GF-D8 (cell line): ENCODE results near the gene TSHZ3.

Experiments
- DNase-seq: peaks from one replicate; lab custom pipeline; 2025; lab: John Stamatoyannopoulos, UW

Gene TSHZ3, protein sequence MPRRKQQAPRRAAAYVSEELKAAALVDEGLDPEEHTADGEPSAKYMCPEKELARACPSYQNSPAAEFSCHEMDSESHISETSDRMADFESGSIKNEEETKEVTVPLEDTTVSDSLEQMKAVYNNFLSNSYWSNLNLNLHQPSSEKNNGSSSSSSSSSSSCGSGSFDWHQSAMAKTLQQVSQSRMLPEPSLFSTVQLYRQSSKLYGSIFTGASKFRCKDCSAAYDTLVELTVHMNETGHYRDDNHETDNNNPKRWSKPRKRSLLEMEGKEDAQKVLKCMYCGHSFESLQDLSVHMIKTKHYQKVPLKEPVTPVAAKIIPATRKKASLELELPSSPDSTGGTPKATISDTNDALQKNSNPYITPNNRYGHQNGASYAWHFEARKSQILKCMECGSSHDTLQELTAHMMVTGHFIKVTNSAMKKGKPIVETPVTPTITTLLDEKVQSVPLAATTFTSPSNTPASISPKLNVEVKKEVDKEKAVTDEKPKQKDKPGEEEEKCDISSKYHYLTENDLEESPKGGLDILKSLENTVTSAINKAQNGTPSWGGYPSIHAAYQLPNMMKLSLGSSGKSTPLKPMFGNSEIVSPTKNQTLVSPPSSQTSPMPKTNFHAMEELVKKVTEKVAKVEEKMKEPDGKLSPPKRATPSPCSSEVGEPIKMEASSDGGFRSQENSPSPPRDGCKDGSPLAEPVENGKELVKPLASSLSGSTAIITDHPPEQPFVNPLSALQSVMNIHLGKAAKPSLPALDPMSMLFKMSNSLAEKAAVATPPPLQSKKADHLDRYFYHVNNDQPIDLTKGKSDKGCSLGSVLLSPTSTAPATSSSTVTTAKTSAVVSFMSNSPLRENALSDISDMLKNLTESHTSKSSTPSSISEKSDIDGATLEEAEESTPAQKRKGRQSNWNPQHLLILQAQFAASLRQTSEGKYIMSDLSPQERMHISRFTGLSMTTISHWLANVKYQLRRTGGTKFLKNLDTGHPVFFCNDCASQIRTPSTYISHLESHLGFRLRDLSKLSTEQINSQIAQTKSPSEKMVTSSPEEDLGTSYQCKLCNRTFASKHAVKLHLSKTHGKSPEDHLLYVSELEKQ

DNA sequence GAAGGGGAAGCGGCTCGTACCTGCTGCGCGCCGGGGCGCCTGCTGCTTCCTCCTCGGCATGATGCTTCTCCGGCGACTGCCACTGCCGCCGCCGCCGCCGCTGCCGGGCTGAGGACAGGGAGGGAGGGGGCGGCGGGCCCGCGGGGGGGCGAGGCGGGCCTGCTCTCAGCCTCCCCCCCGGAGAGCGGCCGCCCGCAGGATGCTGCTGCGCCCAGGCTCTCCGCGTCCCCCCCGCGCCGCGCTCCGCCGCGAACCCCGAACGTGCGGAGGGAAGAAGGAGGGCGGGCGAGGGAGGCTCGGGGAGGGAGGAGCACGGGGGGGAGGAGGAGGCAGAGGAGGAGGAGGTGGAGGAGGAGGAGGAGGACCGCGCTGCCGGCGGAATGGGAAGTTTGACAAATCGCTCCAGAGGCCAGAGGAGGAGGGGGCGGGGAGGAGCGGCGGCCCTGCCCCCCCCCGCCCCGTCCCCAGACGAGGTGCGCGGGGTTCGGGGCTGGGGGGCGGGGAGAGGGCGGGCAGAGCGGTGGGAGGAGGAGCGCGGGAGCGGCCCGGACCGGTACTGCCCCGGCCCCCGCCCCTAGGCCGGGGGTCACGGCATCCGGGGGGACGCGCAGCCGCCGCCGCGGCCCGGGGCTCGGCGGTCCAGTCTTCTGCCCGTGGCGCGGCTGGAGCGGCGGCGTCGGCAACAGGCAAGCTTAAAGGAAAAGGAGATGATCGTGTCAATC is at the start of gene TSHZ3:
Gene TSHZ3, minus strand, starts transcription at position 277 of the 722 bp plus-strand sequence. Its CDS starts 217 bp downstream, at position 60.
- DNase-seq: no peak

DNA sequence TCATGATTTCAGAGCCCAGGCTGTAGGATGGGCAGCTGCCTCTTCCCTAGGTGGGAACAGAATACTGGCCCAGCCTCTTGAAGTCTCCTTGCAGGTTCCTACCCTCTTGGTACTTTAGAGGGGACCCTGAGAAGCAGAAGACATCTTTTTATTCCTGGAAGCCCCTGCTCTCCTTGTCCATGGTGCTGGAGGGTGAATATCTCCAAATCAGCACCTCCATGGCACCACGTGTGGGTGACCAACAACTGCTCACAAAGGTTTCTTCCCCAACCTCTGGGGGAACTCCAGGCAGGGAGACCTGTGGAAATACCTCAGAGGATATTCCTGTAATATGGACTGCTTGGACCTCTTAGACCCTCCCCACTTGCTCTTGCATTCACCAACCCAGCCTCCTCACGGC is 48.1 kb upstream of the TSHZ3 start:
- DNase-seq: no peak

DNA sequence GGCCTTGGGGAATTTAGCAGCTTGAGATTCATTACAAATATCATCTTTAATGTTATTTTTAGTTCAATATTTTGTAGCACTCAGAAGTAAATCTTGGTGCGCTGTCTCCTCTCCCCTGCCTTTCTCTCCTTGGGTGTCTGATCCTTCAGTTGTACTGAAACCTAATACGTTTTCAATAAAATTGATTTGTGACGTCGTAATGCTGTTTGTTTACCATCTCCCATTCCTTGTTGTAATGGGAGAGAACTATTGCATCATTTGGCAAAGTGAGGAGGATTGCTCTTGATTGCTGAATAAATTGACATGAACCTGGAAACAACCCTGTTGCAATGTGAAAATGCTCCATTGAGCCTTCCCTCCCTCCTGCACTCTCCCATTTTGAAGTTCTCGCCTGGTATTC is 43.2 kb upstream of the TSHZ3 start:
- DNase-seq: no peak

DNA sequence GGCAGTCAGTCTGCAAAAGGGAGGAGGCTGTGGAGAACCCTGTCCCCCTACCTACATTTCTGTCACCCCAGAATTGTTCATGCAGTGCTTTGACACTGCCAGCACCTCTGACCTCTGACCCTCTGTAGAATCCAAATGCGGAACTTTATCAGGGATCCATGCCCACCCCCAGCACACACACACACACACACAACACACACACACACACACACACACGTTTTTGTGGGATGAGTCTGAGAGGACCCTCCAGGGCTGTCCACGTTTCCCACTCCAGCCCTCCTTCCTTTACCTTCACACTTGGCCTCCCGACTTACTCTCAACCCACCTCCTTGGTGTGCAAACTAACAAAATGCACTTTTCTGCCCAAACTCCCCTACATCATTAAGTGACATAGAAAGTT is 42.3 kb upstream of the TSHZ3 start:
- DNase-seq: no peak

DNA sequence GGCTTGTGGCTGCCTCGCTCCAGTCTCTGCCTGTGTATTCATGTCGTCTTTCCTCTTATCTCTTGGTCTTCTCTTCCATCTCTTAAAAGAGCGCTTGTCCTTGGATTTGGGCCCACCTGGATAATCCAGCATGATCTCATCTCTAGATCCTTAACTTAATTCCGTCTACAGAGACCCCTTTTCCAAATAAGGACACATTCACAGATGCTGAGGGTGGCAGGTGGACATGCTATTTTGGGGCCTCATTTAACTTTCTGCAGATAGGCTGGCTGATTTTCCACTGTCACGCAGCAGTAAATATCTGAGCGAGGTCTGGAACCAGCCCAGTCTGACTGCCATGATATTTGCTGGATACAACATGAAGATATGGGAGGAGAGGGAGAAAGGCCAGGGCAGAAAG is 41.5 kb upstream of the TSHZ3 start:
- DNase-seq: no peak

DNA sequence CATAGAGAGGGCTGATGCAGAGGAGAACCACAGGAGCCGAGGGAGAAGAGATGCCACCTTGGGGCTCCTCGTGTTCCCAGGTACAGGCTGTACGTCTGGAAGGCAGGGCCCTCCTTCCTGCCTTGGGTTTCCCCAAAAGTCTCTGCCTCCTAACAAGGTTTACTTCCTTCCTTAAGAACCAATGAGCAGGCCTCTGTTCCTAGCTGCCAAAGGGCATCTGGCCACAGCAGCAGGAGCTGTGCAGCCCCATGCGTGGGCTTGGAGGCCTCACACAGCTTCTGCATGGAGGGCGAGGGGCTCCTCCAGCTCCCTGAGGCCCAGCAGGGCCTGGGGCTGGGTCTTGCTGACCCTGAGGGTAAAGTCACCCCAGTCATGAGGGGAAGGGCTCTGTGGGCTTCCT is 40.6 kb upstream of the TSHZ3 start:
- no peak for DNase-seq

DNA sequence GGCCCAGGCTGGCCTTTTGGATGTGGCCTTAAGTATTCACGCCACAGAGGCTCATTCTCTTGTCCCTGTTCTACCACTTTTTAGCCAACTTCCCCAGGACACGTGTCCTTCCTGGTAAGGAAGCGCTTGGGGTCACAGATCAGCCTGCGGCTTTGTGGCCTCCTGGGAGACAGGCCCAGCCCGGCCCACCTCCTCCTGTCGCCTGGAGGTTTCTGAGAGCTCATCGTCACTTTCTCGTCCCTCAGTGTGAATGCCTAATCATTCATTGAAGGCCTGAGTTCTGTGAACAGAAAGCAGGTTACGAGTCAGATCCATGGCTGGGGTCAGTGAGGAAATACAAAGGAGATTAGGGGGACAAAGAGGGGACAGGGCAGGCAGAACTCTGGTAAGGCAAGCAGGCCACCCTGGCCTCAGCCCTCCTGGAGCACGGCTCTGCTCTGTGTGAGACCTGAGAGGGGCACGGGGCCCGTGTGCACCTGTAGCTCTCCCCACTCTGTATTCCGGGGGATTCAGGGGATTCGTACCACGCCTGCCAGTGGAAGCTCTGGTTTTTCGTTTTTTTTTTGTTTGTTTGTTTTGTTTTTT is 38.6 kb upstream of the TSHZ3 start:
- DNase-seq: no peak

DNA sequence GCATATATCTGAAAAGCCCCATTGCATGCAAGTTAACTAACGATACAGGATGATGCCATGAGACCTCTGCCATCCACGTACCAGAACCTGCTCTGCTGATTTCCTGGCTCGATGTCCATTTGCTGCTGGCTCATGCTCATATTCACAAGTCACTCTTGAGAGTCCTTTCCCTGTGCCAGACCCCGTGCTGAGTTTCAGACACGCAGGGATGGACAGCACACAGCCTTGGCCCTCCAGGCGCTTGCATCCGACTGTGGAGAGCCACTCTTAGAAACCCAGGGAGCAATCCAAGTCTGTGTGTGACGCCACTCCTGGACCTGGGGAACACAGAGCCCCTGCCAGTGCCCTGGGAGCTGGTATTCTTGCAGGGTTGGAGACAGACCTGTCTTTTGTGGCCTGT is 37.6 kb upstream of the TSHZ3 start:
- DNase-seq: no peak

DNA sequence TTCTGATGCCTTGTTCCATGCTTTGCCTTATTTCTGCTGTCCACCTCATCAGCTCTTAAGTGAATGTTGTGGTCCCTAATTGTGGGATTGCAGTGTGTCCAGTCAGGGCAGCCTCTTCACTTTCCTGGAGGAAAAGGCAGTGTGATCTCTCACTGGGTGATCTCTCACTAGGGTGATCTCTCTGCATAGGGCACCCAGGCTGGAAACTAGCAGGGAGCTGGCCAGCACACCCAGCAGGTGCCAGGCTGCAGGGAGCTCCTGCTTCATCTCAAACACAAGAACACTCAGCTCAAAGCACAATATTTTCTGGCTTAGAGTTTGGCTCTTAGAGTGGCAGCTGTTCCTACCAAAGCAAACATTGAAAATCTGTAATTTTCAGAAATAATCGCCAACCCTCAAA is 36.5 kb upstream of the TSHZ3 start:
- no peak for DNase-seq

DNA sequence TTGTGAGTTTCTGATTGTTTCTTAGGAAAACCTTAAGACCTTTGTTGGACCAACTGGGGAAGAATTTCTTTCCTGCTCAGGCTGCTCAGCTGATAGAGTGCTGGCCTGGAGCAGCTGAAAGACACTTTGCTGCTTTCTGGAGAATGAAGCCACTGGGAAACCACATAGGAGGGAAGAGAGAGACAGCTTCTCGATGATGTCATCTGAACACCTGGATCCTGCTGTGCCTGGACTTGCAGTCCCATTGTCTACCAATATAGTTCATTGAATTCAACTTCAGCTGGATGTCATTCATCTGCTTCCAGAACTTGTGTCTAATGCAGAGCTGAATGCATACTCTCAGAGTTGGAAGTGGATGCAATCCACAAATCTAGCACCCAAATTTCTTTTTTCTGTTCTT is 34.3 kb upstream of the TSHZ3 start:
- DNase-seq: no peak

DNA sequence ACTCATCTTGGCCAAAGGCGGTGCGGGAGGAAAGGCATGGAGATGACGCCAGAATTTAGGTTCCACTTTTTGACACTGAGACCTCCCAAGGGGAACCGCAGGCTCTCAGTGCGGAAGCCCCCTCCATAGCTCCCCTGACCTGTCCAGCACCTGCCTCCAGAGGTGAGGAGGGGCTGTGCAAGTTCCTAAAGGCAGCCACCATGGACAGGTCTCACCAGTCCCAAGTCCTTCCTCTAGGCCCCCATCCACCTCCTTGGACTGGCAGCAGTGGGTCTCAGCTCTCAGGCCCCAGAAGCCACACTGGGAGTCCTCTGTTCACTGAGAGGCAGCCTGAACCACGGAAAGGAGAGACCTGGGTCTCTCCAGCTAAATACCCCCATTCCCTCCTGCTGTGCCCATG is 31.6 kb upstream of the TSHZ3 start:
- DNase-seq: no peak

DNA sequence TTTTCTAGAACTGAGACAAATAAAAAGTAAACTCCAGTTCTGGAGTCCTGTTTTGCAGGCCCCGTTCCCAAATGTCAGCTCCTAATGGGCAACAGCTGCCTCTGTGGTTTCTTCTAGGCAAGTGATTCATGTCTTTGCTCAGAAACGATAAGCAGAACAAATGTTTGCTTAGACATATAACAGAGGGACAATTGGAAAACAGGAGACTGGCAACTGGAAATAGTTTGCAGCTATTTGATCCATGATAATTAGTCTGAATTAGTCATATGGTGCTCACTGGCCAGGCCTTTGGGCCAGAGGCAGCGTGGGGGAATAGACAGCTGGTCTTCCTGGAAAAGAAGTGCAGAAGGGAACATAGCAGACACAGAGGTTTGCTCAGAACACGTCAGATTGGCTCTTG is 29.2 kb upstream of the TSHZ3 start:
- no peak for DNase-seq

DNA sequence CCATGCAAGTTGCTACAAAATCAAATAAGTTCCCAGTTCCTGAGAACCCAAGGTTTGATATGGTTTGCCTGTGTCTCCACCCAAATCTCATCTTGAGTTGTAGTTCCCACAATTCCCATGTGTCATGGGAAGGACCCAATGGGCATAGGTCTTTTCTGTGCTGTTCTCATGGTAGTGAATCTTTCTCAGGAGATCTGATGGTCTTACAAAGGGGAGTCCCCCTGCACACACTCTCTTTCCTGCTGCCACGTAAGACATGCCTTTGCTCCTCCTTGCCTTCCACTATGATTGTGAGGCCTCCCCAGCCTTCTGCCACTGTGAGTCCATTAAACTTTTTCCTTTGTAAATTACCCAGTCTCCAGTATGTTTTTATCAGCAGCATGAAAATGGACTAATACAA is 28.5 kb upstream of the TSHZ3 start:
- no peak for DNase-seq

DNA sequence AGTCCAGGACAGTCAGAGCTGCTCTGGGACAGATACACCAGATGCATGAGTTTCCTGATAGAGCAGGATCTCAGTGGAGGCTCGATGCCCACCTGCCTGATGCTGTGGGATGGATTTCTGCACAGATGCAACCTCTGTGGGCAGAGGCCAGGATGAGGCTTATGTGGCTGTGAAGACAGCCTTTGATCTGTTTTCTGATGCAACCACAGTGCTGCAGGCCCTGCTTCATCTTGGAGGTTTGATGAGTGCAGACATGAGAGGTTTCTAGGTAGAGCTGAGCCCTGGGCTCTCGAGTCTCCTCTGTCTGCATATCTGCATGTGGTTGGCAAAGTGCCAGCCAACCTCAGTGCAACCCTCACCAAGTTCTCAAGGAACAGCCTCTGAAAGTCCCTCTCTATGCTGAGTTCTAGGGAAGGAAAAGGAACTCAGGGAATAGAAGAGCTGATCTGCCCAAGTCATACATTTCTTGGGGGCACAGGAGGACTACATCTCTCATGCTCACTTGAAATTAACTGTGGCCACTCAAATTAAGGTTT is 23.1 kb upstream of the TSHZ3 start:
- no peak for DNase-seq

DNA sequence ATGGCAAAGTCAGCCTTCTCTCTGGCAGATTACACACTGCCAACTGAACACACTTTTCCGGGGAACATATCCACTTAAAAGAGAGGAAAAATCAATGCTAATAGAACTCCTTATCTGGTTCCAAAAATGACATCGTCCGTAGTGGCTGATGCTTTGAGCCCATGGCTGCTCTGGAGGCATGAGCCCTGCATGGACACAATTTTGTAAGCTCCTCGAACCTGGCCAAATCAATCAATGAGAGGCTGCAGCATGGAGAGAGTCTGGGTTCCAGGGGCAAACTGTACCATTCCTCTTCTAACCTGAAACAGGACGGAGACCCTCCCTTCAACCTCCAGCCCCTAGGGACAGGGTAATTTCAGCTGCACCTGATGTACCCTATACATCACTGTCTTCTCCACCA is 21.0 kb upstream of the TSHZ3 start:
- no peak for DNase-seq

DNA sequence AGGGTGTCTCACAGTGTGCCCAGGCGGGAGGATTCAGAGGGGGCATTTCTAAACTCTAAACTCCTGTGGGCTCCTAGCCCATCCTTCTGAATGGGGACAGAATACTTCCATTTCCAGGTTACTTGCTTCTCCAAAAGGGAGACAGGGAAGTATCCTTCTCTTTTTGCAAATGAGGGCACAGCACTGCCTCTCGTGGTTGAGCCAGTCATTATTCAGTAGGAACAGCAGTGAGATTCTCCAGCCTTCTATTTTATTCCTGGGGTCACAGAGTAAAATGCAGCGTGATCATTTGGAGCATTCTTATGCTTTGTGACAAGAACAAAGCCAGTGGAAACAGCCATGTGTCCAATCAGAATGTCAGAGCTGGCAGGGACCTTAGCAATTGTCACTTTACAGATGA is 15.7 kb upstream of the TSHZ3 start:
- DNase-seq: no peak

DNA sequence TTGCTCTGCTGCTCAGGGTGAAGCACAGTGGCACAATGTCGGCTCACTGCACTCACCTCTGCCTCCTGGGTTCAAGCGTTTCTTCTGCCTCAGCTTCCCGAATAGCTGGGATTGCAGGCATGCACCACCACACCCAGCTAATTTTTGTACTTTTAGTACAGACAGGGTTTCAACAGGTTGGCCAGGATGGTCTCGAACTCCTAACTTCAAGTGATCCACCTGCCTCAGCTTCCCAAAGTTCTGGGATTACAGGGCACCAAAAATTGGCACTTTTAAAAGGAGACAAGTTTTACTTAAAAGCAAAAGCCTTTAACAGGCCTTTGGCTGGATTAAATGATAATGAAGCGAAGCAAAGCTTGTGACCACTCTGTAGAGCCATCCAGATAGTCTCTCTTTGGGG is 12.5 kb upstream of the TSHZ3 start:
- DNase-seq: no peak

DNA sequence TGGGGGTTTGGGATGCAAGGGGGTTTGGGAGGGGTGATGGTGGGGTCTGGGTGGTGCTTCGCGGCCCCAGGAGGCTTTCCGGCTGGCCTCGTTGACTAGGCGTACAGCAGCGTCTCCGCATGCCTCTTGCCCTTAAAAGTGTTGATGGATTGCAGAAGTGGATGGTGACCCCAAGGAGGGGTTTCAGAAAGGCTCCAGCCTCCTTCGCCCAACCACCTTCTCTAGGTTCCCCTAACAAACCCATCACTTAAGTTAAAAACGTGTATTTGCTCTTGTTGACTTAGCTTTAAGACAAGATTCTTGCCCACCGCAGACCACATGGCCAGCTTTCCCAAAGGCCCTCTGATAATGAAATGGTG is 8.1 kb upstream of the TSHZ3 start:
- no peak for DNase-seq

DNA sequence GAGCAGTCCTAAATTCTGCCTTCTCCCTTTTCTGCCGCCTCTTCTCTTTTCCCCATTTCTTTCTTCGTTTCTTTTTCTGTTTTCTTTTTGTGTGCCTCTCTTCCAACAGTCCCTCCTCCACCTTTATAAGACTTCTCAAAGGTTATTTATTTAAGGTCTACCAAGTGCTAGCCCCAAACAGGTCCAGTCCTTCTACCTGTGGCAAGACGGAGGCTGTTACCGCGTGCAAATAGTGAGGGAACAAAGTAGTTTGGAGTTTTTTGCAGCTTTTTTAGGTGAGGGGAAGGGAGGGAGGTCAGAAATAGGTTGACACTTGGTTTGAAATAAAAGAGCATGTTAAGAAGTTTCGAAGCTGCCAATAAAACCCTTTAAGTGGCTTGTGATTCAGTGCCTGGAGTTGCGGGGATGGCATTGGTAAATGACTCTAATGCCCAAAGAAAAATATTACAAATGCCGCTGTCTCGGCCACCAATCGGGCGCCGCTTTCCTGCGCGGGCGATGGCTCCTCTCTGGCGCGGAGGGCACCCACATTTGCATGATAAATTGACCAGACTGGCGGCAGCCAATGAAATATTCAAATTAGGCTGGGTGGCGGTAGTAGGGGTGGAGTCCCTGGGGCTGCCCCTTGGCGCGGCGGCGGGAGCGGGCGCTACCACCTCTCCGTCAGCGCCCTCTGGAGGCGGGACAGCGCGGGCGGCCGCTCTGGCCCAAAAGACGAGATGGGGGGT is 7.5 kb upstream of the TSHZ3 start:
- no peak for DNase-seq

DNA sequence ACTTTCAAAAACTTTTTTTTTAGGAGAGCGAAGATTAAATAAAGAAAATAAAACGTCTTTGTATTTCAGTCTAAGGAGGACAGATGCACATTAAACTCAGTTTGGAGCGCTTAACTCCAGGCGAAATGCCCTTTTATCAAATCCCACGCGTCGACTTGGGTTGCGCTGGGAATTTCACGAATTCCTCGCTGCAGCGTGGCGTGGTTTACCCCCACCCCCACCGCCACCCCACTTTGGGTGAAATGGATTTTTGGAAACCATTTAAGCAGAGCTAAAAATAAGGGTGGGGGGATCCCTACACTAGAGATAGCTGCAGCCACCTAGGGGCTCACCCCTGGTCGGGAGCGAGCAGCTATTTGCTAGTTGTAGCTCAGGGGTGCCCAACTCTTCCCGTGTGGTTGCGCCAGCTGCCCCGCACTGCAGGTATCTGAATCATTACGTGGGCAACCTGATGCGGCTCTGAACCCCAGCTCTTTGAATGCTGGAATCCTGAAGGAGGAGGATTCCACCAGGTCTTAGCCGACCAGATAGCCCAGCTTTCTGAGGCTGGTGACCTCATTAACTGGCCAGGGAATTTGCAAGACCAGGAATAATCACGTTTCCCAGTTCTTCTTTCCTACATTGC is 6.5 kb upstream of the TSHZ3 start:
- no peak for DNase-seq
